ENCODE measurements around the gene TSPAN4.

The TSPAN4 gene

GRCh38 chr11:842370-843002, at the start of gene TSPAN4, which contains the start of gene POLR2L:
TSPAN4 (plus strand) TSS chr11:842852; CDS start chr11:850305, 7,453 bp downstream.
POLR2L (minus strand) TSS chr11:842529; CDS start chr11:842508, 21 bp downstream.
- DNase-seq = peak; percentile 92 to 93

DNA sequence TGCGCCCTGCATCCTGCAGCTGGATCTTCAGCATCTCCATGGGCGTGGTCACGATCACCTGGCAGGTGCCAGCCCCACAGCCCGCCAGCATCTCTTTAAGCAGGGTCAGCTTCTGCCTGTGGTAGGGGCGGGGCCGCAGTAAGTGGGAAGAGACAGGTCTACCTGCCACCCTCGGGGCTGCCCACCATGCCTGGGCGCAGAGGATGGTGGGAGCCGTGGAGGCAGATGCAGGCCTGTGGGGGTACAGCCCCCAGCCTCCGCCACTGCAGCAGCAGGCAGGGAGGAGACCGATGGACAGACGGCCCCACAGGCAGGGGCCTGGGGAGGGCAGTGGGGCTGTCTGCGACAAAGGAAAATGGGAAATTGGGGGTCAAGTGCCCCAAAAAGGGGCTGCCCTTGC, 49.8 kb upstream of the TSPAN4 start:
- no peak for DNase-seq

- no peak for DNase-seq
These were observed 49.1 kb upstream of the TSPAN4 start for GRCh38 chr11:793556-793955.

DNA sequence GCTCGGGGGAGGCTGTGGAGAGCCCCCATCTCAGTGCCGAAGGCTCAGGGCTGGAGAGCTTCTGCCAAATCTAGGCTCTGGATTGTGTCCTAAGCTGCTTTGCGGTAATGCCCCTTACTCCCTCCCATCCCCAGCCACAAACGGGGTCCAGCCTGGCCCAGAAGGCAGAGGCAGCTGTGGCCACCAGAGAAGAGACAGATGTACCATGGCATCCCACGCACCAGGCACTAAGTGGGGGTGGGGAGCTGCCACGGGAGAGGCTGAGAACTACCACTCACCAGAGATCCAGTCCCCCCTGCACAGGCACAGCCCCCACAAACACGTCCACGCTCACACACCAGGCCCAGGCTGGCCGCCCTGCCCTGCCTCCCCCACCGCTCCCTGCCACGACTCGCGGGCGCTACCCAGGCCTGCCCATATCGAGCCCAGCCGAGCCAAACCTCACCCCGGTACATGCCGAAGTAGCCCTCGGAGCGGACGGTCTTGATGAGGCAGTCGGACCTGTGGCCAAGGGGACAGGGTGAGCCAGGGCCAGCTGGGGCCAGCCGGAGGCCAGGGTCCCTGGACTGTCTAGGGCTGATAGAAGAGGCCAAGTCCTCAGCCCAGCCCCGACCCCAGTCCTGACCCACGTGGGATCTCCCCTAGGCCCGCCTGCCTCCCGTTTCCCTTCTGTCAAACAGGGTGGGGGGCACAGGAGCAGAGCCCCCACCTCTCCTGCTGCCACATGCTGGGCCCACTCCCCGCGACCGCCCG, 48.5 kb upstream of the TSPAN4 start:
- DNase-seq = no peak

- no peak for DNase-seq
These were observed 47.7 kb upstream of the TSPAN4 start for GRCh38 chr11:794766-795633.

GRCh38 chr11:795634-796564, 46.8 kb upstream of the TSPAN4 start:
- DNase-seq = peak; percentile 85 to 86

DNA sequence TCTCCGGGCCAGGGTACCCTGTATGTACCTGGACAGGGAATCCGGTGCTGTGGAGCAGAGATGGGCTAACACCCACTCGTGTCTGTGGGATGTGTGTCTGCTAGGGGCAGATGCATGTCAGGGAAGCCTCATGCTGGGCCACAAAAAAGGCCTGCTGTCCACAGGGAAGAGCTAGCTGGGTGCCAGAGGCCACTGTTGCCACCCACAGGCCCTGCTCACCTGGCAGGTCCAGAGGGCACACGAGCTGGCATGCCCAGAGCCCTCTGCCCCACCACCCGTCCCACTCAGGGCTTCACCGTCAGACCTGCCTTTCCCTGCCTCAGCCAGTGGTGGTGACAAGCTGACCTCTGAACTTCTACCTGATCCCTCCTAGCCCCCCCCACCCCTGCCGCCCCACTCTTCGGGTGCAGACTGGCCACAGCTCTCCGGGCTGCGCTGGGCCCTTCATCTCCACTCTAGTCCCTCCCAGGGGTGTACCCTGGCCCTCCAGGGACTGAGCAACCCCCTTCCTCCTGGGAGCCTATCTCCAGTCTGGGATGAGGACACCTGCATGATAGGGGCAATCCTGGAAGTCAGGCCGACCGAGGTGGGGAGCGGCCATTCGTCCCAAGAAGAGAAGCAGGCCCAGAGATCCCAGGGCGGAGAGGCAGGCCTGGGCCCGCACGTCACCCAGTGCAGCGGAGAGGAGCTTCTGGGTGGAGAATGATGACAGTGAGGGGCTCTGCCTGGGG, 45.9 kb upstream of the TSPAN4 start:
- no peak for DNase-seq

GRCh38 chr11:797296-798092, 45.2 kb upstream of the TSPAN4 start:
- DNase-seq = peak; percentile 77 to 82

GRCh38 chr11:798093-798713, 44.4 kb upstream of the TSPAN4 start, which contains the start of gene SLC25A22:
SLC25A22 (minus strand) TSS chr11:798281; CDS start chr11:795006, 3,275 bp downstream.
- DNase-seq = peak; percentile 87 to 90

- DNase-seq = no peak
These were observed 42.9 kb upstream of the TSPAN4 start for GRCh38 chr11:799641-800316.

DNA sequence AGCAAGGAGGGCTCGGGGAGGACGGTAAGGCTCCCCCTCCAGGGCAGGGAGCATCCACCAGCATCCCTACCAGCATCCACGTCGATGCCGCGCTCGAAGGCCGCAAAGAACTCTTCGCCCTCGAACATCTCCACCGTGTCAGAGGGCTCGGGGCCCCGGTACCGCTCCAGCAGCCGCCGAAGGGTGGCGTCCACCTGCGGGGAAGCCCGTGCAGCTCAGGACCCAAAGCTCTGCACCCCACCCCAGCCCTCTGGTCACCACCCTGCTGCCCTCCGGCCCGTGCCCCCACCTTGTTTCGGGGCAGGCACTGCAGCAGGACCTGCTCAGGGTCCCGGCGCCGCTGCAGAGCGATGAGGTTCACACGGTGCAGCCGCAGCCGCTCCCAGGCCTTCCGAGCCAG, 42.2 kb upstream of the TSPAN4 start:
- no peak for DNase-seq

DNA sequence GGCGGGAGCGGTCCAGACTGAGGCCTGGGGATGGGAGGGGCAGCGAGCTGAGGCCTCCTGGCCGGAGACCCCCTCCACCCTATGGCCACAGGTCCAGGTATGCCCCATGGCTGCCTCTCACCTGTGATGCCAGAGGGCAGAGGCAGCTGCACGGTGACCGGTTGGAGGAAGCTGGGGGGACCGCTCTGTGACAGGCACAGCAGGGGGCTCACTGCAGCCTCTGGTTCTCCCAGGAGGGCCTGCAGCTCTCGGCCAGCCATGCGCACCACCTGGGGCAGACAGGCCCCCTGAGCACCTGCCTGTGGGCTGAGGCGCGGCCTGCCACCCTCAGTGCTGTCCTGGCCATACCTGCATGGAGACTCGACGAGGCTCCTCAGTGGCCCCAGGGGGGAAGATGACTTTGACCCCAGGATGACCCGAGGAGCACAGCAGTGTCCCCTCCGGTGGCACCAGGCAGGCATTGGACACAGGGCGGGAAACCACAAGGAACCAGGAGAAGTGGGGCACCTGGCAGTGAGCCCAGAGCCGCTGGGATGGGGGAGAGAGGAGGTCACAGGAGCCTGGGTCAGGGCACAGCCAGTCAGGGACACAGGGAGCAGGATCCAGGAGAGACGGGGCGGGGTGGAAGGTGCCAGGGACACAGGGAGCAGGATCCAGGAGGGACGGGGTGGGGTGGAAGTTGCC, 41.4 kb upstream of the TSPAN4 start:
- no peak for DNase-seq

- DNase-seq = no peak
These were observed 40.5 kb upstream of the TSPAN4 start for GRCh38 chr11:802018-802617.

DNA sequence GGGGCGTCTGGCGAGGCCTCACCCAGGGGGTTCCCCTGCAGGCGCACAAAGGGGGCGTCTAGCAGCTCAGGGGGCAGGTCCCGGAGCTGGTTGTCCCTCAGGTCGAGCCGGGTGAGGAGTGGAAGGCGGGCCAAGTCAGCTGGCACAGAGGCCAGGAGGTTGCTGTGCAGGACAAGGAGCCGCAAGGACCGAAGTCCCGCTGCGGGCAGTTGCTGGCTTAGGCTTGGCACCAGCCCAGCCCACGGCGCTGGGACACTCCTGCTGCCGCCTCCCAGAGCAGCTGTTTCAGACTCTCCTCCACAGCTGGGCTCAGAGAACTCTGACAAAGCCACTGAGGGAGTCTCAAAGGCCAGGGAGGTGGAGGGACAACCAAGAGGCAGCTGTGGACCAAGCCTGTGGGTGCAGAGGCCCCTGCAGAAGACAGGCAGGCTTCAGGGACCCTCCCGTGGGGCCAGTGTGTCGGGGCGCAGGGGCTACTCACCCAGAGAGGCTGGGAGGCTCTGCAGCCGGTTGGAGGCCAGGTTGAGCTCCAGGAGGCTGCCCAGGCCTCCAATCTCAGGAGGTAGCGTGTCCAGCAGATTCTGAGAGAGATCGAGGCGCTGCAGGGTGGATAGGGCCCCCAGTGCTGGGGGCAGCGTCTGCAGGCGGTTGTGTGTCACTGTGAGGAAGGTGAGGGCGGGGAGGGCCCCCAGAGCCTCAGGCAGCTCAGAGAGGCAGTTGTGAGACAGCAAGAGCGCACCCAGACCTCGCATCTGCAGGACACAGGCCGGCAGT, 39.8 kb upstream of the TSPAN4 start:
- no peak for DNase-seq

- no peak for DNase-seq
These were observed 39.2 kb upstream of the TSPAN4 start for GRCh38 chr11:803467-803742.

DNA sequence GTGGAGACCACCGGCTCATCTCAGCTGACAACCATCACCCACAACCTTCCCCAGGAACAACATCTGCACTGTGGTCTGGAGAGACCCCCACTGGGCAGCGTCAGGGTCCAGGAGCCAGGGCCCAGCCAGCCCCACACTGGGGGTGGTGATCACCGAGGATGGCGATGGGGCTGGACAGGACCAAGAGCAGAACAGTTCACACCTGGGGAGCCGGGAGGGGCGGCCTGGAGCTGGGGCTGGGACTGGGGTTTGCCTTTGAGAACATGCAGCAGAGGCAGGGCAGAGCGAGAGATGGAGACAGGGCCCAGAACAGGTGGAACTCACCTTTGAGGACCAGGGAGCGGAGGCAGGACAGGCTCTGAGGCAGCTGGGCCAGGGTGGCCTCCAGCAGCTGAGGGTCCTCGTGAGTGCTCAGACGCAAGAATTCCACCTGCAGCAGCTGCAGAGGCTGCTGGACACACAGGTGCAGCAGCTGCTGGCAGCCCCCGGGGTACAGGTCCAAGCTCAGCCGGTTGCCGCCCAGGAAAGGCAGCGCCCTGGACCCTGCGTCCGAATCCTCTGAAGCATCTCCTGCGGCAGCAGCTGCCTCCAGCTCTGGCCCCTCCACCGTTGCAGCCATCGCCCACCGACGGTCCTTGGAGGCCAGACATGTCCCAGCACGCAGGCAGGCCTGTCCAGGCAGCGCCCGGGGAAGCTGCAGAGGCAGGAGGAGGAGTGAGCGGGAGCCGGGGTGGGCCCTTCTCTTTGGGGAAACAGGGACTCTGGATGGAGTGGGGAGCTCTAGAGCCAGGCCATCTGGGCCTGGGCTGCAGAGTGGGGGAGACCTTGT, 38.7 kb upstream of the TSPAN4 start:
- DNase-seq = no peak

GRCh38 chr11:804599-804964, 38.1 kb upstream of the TSPAN4 start:
- no peak for DNase-seq

Measured in stimulated activated CD4-positive, alpha-beta T cell treated with anti-CD3 and anti-CD28 coated beads, Interleukin-2, amount 100 ng/mL, for 24 hours (primary cell).